Activated gamma-delta T cell (primary cell): ENCODE measurements around the gene NKD2.
"Not testable (repeated sequence)": the region's sequence is repeated elsewhere in the genome, so short reads cannot be mapped to it uniquely, and the experiment has no call there.

Source experiments
- DNase-seq: peaks from one replicate; lab custom pipeline; 2025; lab: John Stamatoyannopoulos, UW

The NKD2 gene

GRCh38 chr5:1057485-1058082 lies 49.0 kb downstream of the NKD2 start:
- no peak for DNase-seq

GRCh38 chr5:1058083-1058945 lies 49.7 kb downstream of the NKD2 start:
- DNase-seq, result no peak

- DNase-seq, result no peak
Observed at GRCh38 chr5:1058988-1059883, 50.6 kb downstream of the NKD2 start.

- no peak for DNase-seq
Observed at GRCh38 chr5:1059884-1060263, 51.3 kb downstream of the NKD2 start.

- no peak for DNase-seq
Observed at GRCh38 chr5:1060535-1060981, 52.0 kb downstream of the NKD2 start.

GRCh38 chr5:1061292-1061691 lies 52.7 kb downstream of the NKD2 start:
- not testable (repeated sequence) for DNase-seq

GRCh38 chr5:1061916-1062315 lies 53.3 kb downstream of the NKD2 start:
- DNase-seq, result no peak

- DNase-seq, result no peak
Observed at GRCh38 chr5:1062761-1063568, 54.4 kb downstream of the NKD2 start.

GRCh38 chr5:1063661-1064382 lies 55.2 kb downstream of the NKD2 start:
- no peak for DNase-seq

- no peak for DNase-seq
Observed at GRCh38 chr5:1064383-1065142, 56.0 kb downstream of the NKD2 start.

- no peak for DNase-seq
Observed at GRCh38 chr5:1065143-1065750, 56.6 kb downstream of the NKD2 start.

GRCh38 chr5:1065891-1066650 lies 57.5 kb downstream of the NKD2 start:
- DNase-seq, result no peak

- DNase-seq, result no peak
Observed at GRCh38 chr5:1066676-1067075, 58.1 kb downstream of the NKD2 start.

GRCh38 chr5:1067141-1068121 lies 58.8 kb downstream of the NKD2 start:
- no peak for DNase-seq

GRCh38 chr5:1068204-1068894 lies 59.7 kb downstream of the NKD2 start:
- no peak for DNase-seq

- no peak for DNase-seq
Observed at GRCh38 chr5:1068895-1069719, 60.5 kb downstream of the NKD2 start.
